Upper lobe of left lung (tissue), 4 donors: ENCODE measurements around the gene PTPRG.

Experiments
- CTCF ChIP-seq, 6 experiments: fragments of 450-650 bp in 4 of 6; fragments of 200-600 bp in 2 of 6; sonication (generic) in 2 of 6; IDR thresholded peaks; one replicate each; pipeline ENCODE4 v1.5.1; 2016 to 2019; ENCODE audit warnings: antibody characterized with exemption in 6 of 6
- POLR2A ChIP-seq, 4 donors: fragments of 450-650 bp; IDR thresholded peaks; one replicate each; pipeline ENCODE4 v1.5.1; 2016 to 2017; ENCODE audit warnings: antibody characterized with exemption in 4 of 4, mild to moderate bottlenecking in 2 of 4
- POLR2AphosphoS5 ChIP-seq, 2 donors: sonication (generic); formaldehyde crosslinking; IDR thresholded peaks; one replicate each; pipeline ENCODE4 v1.5.1; 2017; ENCODE audit warnings: antibody characterized with exemption in 2 of 2

DNA sequence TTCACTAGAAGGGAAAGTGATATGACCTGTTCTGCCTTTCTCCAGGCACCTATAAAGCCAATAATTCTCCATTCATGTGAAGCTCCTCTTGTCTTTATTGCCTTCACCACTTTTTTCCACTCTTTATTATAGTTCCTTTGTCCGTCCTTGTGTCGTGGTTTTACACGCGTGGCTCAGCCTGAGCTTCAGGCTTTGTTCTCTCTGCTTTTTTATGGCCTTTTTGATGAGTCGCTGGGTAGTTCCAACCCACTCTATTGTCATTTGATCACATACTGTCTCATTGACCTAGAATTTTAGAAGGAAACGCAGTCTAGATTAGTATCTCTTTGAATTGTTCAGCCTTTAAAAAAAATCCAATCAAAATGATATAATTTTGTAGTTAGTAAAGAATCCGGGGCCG, 403.2 kb downstream of the PTPRG start:
- TF ChIP-seq CTCF (IDR thresholded peaks at IDR 0.05) (no peak), POLR2A (IDR thresholded peaks at IDR 0.05) (no peak), POLR2AphosphoS5 (IDR thresholded peaks at IDR 0.05) (no peak)
